Stimulated activated CD4-positive, alpha-beta T cell treated with anti-CD3 and anti-CD28 coated beads, Interleukin-2, amount 100 ng/mL, for 48 hours (primary cell): ENCODE results near the gene TTC24.
"Not testable (repeated sequence)": the region's sequence is repeated elsewhere in the genome, so short reads cannot be mapped to it uniquely, and the experiment has no call there.

Source experiments
- DNase-seq, 2 donors: peaks; one replicate each; pipeline ENCODE4 v3.0.0-alpha.2; 2020

Gene TTC24

DNA sequence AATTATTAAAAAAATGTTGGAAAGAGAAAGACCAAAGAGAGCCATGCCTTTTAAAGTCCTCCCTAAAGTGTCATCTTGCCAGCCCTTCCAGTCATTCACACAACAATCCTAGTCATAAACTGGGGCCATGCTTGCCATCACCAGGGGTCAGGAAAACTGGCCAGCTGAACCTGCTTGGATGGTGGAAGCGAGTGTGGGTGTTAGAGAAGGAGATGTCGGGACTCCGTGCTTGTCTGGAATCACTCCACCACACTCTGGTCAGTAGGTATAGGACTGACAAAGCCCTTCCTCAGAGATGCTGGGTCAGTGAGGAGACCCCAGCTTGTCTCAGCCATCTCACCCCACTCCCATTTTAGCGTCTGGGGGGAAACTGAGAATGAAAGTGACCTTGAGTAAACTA lies 36.4 kb downstream of the TTC24 start:
- DNase-seq: no peak

DNA sequence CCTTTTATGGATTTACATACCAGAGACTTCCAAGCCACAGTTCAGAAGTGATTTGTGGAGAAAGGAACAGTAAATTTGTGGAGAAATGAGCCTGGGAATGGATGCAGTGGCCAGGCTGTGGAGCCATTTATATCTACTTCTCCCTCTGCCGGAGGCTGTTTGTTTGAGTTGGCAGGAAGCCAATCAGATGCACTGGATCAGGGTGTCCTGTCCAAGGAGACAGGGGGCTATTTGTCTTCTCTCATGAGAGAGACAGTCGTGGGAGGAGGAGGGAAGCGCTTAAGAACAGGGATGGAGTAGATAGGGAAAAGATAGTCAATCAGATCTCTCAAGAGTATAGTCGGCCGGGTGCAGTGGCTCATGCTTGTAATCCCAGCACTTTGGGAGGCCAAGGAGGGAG lies 36.9 kb downstream of the TTC24 start:
- DNase-seq: no peak

DNA sequence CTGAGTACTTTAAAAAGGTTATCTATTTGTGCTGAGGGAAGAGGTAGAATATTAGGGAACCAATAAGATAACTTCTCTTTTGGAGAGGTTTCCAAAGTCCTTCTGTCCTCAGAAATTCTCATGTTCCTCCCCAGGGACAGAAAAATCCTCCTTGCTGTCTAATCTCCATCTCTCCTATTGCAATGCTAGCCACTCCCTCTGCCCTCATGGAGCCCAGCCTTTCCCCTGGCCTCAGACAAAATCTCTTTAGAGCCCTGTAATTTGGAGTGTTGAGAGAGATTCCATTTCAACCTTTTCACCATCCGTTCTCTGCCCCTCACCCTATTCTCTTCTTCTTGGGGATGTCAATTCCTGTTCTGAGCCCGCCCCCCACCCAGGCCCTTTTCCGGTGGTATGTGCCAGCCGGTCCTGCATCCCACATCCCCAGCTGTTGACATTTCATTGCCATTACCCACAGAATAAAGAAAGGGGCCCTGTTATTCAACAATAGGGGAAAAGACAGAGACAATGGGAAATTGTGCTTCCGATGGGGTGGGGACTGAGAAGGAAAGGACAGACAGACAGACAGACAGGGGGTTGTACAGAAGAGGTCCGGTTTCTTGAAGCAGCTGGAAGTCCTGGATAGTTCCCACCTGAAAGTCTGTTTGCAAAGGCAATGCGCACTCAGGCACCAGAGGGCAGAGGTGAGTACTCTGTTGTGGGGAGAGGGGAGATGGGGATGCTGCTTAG lies 39.5 kb downstream of the TTC24 start, which contains the start of gene HAPLN2:
TSS of gene HAPLN2 (plus strand) at position 563 of the 729 bp plus-strand sequence. CDS start 4,076 bp downstream, outside the sequence.
- DNase-seq: no peak

DNA sequence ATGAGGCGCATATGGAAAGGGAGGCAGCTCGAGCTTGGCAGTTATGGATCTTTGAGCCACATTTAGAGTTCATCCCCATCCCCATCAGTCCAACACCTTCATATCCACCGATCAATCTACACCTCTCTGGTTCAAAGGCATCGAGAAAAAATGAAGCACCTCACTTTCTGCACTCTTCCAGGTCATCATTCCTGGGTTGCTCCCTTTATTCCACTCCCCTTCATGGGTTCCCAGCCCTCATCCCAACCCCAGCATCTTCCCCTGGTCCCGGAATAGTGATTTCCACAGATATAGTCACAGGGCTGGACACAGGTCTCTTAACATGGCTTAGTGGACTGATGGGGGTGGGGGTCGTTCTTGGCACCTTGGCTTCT lies 40.0 kb downstream of the TTC24 start:
- DNase-seq: no peak

DNA sequence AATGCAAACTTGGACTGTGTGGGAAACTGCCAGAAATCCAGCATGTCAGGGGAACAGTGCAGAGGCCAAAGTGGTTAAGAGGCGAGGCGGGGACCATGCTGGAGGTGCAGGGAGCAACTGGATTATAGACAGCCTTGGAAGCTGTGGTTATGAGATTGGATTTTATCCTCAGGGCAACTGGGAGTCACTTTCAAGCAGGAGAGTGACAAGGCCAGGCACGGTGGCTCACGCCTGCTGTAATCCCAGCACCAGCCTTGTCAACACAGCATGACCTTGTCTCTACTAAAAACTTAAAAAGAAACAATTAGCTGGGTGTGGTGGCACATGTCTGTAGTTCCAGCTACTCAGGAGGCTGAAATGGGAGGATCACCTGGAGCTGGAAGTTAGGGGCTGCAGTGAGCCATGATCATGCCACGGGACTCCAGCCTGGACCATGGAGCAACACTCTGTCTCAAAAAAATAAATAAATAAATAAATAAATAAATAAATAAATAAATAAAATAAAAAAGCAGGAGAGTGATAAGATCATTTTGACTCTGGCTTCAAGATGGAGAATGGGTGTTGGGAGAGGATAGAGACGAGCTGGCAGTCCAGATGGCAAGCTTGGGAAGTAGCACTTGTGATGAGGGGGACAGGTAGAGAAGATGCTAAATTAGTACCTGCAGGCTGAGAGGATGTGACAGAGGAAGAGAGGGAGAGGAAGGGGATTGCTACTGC lies 43.2 kb downstream of the TTC24 start:
- no peak for DNase-seq

DNA sequence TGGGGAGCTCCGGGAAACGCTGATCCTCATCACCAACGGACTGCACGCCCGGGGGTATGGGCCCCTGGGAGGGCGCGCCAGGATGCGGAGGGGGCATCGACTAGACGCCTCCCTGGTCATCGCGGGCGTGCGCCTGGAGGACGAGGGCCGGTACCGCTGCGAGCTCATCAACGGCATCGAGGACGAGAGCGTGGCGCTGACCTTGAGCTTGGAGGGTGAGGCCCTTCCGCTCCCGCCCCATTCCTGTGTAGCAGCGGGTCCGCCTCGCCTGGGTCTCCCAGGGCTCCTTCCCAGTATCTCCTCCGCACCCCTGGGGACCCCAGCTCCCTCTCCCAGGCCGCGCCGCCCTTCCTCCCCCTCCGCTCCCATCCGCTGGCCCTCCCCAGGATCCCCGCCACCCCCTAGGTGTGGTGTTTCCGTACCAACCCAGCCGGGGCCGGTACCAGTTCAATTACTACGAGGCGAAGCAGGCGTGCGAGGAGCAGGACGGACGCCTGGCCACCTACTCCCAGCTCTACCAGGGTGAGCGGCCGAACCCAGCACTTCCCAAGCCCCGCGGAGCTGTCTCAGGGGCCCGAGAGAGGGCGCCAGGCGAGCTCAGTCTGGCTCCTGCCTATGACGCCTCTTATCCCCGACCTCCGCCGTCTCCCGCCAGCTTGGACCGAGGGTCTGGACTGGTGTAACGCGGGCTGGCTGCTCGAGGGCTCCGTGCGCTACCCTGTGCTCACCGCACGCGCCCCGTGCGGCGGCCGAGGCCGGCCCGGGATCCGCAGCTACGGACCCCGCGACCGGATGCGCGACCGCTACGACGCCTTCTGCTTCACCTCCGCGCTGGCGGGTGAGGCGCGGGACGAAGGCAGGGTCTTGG lies 44.7 kb downstream of the TTC24 start:
- DNase-seq: peak in 1 of 2 donors; percentile 44

DNA sequence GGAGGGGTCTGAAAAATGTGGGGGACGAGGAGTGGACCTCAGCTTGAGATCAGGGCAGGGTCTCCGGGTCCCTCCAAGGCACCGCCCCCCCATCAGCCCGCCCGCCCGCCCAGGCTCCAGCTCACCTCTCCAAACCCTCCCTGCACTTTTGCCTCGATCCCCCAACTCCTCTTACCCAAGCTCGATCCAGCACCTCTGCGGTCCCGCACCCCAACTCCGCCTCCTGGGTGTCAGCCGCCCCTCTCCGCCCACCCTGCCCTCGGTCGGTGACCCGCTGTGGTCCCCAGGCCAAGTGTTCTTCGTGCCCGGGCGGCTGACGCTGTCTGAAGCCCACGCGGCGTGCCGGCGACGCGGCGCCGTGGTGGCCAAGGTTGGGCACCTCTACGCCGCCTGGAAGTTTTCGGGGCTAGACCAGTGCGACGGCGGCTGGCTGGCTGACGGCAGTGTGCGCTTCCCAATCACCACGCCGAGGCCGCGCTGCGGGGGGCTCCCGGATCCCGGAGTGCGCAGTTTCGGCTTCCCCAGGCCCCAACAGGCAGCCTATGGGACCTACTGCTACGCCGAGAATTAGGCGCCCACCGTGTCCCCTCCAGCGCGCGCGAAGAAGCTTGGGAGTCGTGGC lies 45.4 kb downstream of the TTC24 start:
- DNase-seq: no peak

DNA sequence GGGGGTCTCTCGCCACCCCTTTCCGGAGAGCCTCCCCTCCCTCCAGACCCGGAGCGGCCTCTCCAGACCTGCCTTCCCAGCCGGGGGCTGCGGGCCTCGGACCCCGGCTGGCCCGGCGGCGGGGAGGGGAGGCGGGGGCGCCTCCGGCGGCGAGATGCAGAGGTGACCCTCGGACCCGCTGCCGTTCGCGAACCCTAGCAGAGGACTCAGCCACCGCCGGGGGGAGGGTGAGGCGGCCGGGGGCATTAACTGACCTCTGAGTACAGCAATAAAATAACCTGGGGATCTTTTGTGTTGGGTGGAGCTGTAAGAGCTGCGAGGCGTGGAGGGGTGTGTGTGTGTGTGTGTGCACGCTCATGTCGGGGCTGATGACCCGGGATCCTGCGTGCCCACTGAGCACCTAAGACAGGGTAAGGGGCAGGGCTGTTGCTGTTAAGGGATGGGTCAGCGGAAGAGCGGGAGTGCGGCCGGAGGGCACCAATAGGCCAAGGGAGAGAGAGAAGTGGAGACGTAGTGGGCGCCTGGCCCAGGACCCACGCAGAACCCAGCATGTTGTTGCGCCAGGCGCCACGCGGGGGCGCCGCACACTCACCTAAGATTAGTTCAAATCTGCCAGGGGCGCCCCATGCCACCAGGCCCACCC lies 46.0 kb downstream of the TTC24 start:
- DNase-seq: peak; percentile 71 to 75

DNA sequence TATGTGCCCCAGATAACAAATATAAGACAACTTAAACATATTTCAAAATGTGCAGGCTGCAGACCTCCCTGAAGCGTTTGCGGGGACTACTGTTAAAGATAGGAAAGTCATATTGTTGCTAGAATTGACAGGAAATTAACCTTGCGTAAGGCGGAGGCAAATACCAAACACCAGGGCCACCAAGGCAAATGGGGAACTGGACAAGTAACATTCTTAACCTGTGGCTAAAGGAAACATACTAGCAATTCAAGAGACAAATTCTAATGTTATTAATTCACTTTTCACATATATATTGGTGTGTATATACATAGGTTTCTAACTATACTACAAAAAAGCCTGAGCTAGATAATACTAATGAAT lies 46.5 kb downstream of the TTC24 start:
- no peak for DNase-seq

DNA sequence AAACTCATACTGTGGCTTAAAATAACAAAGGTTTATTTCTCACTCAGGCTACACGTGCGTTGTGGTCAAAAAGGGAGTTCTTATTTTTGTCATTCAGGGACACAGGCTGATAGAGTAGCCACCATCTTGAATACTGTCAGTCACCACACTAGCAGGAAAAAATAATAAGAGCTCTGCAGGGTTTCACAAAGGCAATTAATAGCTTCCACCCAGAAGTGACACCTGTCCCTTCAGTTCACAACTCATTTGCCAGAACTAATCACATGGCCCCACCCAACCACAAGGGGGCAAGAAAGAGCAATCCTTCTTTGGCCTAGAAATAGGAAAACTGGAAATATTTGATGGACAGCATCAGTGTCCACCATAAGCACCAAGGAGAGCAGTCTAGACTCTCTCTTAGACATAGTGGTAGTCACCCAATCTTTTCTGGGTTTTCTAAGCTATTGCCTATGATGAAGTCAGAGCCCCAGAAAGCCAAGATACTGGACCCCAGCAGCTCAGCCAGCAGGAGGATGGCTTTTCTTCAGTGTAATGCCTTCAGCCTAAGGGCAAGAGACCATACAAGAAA lies 47.9 kb downstream of the TTC24 start:
- DNase-seq: no peak

DNA sequence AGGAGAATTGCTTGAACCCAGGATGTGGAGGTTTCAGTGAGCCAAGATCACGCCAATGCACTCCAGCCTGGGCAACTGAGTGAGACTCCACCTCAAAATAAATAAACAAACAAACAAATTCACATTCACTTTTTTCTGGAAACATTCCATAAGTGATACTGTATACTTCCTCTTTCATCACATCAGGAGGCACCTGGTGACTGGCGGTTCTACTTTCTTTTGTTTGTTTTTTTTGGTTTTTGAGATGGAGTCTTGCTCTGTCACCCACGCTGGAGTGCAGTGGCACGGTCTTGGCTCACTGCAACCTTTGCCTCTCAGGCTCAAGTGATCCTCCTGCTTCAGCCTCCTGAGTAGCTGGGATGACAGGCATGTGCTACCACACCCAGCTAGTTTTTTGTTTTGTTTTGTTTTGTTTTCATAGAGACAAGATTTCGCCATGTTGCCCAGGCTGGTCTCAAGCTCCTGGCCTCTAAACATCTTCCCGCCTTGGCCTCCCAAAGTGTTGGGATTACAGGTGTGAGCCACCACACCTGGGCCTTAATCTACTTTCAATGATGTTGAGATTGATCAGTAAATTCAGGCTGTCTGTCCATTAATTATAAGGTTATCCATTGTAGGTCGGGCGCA lies 50.4 kb downstream of the TTC24 start:
- DNase-seq: no peak

DNA sequence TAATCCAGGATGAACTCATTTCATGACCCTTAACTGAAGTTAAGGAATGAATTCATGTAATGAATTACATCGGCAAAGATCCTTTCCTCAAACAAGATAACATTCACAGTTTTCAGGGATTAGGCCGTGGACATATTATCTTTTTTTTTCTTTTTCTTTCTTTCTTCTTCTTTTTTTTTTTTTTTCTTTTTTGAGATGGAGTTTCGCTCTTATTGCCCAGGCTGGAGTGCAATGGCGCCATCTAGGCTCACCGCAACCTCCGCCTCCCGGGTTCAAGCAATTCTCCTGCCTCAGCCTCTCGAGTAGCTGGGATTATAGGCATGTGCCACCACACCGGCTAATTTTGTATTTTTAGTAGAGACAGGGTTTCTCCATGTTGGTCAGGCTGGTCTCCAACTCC lies 51.6 kb downstream of the TTC24 start:
- DNase-seq: not testable (repeated sequence)

DNA sequence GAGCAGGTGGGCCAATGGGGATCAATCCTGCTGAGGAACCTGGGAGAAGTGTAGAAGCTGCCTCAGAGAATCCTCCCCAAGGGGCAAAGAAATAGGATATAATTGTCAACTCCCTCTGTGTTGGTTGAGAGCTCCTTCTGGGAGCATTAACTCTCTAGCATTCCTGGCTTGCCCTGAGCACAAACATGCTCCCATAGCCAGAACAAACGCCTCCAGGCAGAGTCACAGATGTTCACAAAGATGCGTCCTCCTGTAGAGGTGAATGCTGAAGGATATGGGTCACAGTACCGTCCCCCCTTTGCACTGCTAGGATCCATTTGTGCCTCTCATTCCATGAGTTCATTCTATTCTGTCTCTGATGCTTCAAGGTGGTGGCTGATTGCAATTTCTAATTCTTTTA lies 52.8 kb downstream of the TTC24 start:
- DNase-seq: no peak
